GM23338 (cell line): ENCODE results near the gene HIP1.

ENCODE experiments used
- EZH2phosphoT487 ChIP-seq: fragments of 200-600 bp; sonication (generic); IDR thresholded peaks from one replicate; pipeline ENCODE4 v1.8.1; 2018; ENCODE audit warnings: antibody characterized with exemption; ENCODE audit not compliant: unreplicated experiment
- NANOG ChIP-seq: IDR thresholded peaks from 2 replicates; pipeline ENCODE4 v1.6.1; 2016; ENCODE audit warnings: antibody characterized with exemption, borderline replicate concordance
- TF ChIP-seq, protein P1 (sequence below), 2 experiments: fragments of 200-600 bp in 1 of 2; sonication (generic) in 1 of 2; conservative IDR thresholded peaks; 2 replicates each; pipeline versions ENCODE4 v1.5.1 to v1.6.1; 2016 to 2017; ENCODE audit warnings: antibody characterized with exemption in 2 of 2, low read depth in 2 of 2, mild to moderate bottlenecking in 2 of 2, moderate library complexity in 1 of 2
- TF ChIP-seq, protein P2 (sequence below): IDR thresholded peaks from one replicate; pipeline ENCODE4 v1.6.1; 2018; ENCODE audit warnings: antibody characterized with exemption; ENCODE audit not compliant: unreplicated experiment

- TF ChIP-seq, protein P1, sequence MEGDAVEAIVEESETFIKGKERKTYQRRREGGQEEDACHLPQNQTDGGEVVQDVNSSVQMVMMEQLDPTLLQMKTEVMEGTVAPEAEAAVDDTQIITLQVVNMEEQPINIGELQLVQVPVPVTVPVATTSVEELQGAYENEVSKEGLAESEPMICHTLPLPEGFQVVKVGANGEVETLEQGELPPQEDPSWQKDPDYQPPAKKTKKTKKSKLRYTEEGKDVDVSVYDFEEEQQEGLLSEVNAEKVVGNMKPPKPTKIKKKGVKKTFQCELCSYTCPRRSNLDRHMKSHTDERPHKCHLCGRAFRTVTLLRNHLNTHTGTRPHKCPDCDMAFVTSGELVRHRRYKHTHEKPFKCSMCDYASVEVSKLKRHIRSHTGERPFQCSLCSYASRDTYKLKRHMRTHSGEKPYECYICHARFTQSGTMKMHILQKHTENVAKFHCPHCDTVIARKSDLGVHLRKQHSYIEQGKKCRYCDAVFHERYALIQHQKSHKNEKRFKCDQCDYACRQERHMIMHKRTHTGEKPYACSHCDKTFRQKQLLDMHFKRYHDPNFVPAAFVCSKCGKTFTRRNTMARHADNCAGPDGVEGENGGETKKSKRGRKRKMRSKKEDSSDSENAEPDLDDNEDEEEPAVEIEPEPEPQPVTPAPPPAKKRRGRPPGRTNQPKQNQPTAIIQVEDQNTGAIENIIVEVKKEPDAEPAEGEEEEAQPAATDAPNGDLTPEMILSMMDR (conservative IDR thresholded peaks at IDR 0.05; ENCODE audit: low read depth in 2 of 2): no peak
- TF ChIP-seq, protein P2, sequence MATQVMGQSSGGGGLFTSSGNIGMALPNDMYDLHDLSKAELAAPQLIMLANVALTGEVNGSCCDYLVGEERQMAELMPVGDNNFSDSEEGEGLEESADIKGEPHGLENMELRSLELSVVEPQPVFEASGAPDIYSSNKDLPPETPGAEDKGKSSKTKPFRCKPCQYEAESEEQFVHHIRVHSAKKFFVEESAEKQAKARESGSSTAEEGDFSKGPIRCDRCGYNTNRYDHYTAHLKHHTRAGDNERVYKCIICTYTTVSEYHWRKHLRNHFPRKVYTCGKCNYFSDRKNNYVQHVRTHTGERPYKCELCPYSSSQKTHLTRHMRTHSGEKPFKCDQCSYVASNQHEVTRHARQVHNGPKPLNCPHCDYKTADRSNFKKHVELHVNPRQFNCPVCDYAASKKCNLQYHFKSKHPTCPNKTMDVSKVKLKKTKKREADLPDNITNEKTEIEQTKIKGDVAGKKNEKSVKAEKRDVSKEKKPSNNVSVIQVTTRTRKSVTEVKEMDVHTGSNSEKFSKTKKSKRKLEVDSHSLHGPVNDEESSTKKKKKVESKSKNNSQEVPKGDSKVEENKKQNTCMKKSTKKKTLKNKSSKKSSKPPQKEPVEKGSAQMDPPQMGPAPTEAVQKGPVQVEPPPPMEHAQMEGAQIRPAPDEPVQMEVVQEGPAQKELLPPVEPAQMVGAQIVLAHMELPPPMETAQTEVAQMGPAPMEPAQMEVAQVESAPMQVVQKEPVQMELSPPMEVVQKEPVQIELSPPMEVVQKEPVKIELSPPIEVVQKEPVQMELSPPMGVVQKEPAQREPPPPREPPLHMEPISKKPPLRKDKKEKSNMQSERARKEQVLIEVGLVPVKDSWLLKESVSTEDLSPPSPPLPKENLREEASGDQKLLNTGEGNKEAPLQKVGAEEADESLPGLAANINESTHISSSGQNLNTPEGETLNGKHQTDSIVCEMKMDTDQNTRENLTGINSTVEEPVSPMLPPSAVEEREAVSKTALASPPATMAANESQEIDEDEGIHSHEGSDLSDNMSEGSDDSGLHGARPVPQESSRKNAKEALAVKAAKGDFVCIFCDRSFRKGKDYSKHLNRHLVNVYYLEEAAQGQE: no peak
- no peak for TF ChIP-seq EZH2phosphoT487
- no peak for TF ChIP-seq NANOG
Observed at GRCh38 chr7:75647709-75648438, 90.9 kb downstream of the HIP1 start.
